IMR-90 (cell line): ENCODE results near the gene ERICH6B. TPM values are rescaled to one million over a fixed set of nuclear protein-coding genes. Genes with fewer than 3 reads are reported as not detected.

Experiments used
- ATAC-seq: fragments of 200-7000 bp; cut with Tn5 transposase; 2 replicates; pipeline ENCODE4 v1.9.1; 2020; ENCODE audit warnings: low read depth, mild to moderate bottlenecking, moderate library complexity
- BruUV-seq: library from RNA; stranded (reverse); fragments of 400-500 nt; replicated peaks from 2 replicates; lab custom pipeline; 2021; lab: Mats Ljungman, UMichigan
- CTCF ChIA-PET: fragments of 300-600 bp; formaldehyde crosslinking; extraction: SDS; loops from one replicate; lab custom pipeline; 2021; ENCODE audit warnings: antibody characterized with exemption; lab: Yijun Ruan, JAX
- POLR2A ChIA-PET: fragments of 300-600 bp; sonication (Branson Sonifier 250); formaldehyde crosslinking; loops from one replicate; lab custom pipeline; 2022; ENCODE audit warnings: antibody characterized with exemption; ENCODE audit not compliant: unreplicated experiment; lab: Charles Lee
- DNase-seq: peaks from one replicate; pipeline ENCODE4 v3.0.0; 2013
- H2AFZ ChIP-seq: replicated peaks from 2 replicates; pipeline ENCODE3; 2013; ENCODE audit warnings: low read length, mild to moderate bottlenecking; ENCODE audit not compliant: poor library complexity
- H2AK5ac ChIP-seq: 2 replicates; pipeline ENCODE4 v1.6.1; 2013; ENCODE audit warnings: low read depth, low read length, inconsistent platforms
- H2AK9ac ChIP-seq: replicated peaks from 2 replicates; pipeline ENCODE3; 2013; ENCODE audit warnings: mild to moderate bottlenecking, low read depth, low read length, moderate library complexity; ENCODE audit not compliant: poor library complexity
- H2BK120ac ChIP-seq: 2 replicates; pipeline ENCODE4 v1.6.1; 2013; ENCODE audit warnings: low read depth, low read length, inconsistent platforms
- H2BK15ac ChIP-seq: 3 replicates; pipeline ENCODE4 v1.6.1; 2013; ENCODE audit warnings: low read depth, low read length, inconsistent platforms
- H2BK20ac ChIP-seq: 2 replicates; pipeline ENCODE4 v1.6.1; 2013; ENCODE audit warnings: low read depth, mild to moderate bottlenecking, inconsistent platforms, low read length, moderate library complexity
- H2BK5ac ChIP-seq: 2 replicates; pipeline ENCODE4 v1.6.1; 2013; ENCODE audit warnings: mild to moderate bottlenecking, low read depth, low read length, inconsistent platforms; ENCODE audit not compliant: poor library complexity, severe bottlenecking
- H3K14ac ChIP-seq: replicated peaks from 2 replicates; pipeline ENCODE4 v1.6.1; 2013; ENCODE audit warnings: low read depth, low read length, inconsistent platforms
- H3K18ac ChIP-seq: 2 replicates; pipeline ENCODE4 v1.6.1; 2013; ENCODE audit warnings: low read depth, low read length, control low read depth
- H3K23ac ChIP-seq: 2 replicates; pipeline ENCODE4 v1.6.1; 2013; ENCODE audit warnings: low read depth, low read length, inconsistent platforms
- H3K27ac ChIP-seq: 2 replicates; pipeline ENCODE4 v1.5.1; 2013; ENCODE audit warnings: mild to moderate bottlenecking, control low read depth, low read length; ENCODE audit not compliant: insufficient read depth
- H3K27me3 ChIP-seq: 2 replicates; pipeline ENCODE4 v1.6.1; 2013; ENCODE audit warnings: low read length; ENCODE audit not compliant: control insufficient read depth, insufficient read depth
- H3K36me3 ChIP-seq: 2 replicates; pipeline ENCODE4 v1.6.1; 2013; ENCODE audit warnings: low read length, mixed read lengths; ENCODE audit not compliant: control insufficient read depth, insufficient read depth
- H3K4ac ChIP-seq: 2 replicates; pipeline ENCODE4 v1.6.1; 2013; ENCODE audit warnings: low read depth, low read length, inconsistent platforms
- H3K4me1 ChIP-seq: 2 replicates; pipeline ENCODE4 v1.6.1; 2013; ENCODE audit warnings: low read length, mixed read lengths; ENCODE audit not compliant: control insufficient read depth, insufficient read depth
- H3K4me2 ChIP-seq: 2 replicates; pipeline ENCODE4 v1.6.1; 2013; ENCODE audit warnings: low read depth, mild to moderate bottlenecking, control low read depth, low read length, moderate library complexity
- H3K4me3 ChIP-seq: 2 replicates; pipeline ENCODE4 v1.5.1; 2013; ENCODE audit warnings: low read depth, mild to moderate bottlenecking, control low read depth, low read length, moderate library complexity; ENCODE audit not compliant: insufficient read depth
- H3K56ac ChIP-seq: 2 replicates; pipeline ENCODE4 v1.6.1; 2013; ENCODE audit warnings: low read length, inconsistent platforms; ENCODE audit not compliant: insufficient read depth; ENCODE audit errors: extremely low read depth
- H3K79me1 ChIP-seq, 2 experiments: 2 replicates each; pipeline ENCODE4 v1.6.1; 2013; ENCODE audit warnings: low read length in 2 of 2, inconsistent platforms in 1 of 2, low read depth in 1 of 2
- H3K9ac ChIP-seq: 2 replicates; pipeline ENCODE4 v1.6.1; 2013; ENCODE audit warnings: low read depth, low read length, control low read depth
- H3K9me1 ChIP-seq: 2 replicates; pipeline ENCODE4 v1.6.1; 2013; ENCODE audit warnings: low read length, inconsistent platforms; ENCODE audit not compliant: insufficient read depth
- H3K9me3 ChIP-seq: 2 replicates; pipeline ENCODE4 v1.6.1; 2013; ENCODE audit warnings: low read length; ENCODE audit not compliant: control insufficient read depth, insufficient read depth
- H4K20me1 ChIP-seq: 2 replicates; pipeline ENCODE4 v1.6.1; 2013; ENCODE audit warnings: low read length, inconsistent platforms; ENCODE audit not compliant: insufficient read depth
- H4K5ac ChIP-seq: 2 replicates; pipeline ENCODE4 v1.6.1; 2013; ENCODE audit warnings: mild to moderate bottlenecking, low read depth, low read length, control low read depth
- H4K8ac ChIP-seq, 2 experiments: 2 replicates each; pipeline ENCODE4 v1.6.1; 2013; ENCODE audit warnings: low read depth in 2 of 2, low read length in 2 of 2, control low read depth in 1 of 2, inconsistent platforms in 1 of 2
- H4K91ac ChIP-seq: 2 replicates; pipeline ENCODE4 v1.6.1; 2013; ENCODE audit warnings: low read depth, low read length, inconsistent platforms; ENCODE audit not compliant: insufficient read depth
- CEBPB ChIP-seq: IDR thresholded peaks from 2 replicates; pipeline ENCODE4 v1.6.1; 2012; ENCODE audit warnings: low read depth, low read length, improper control_type of control experiment
- CHD1 ChIP-seq: IDR thresholded peaks from 2 replicates; pipeline ENCODE4 v1.6.1; 2012; ENCODE audit warnings: low read depth, low read length, improper control_type of control experiment
- MAFK ChIP-seq: IDR thresholded peaks from 2 replicates; pipeline ENCODE4 v1.6.1; 2012; ENCODE audit warnings: low read depth, low read length, improper control_type of control experiment
- MAZ ChIP-seq: IDR thresholded peaks from 2 replicates; pipeline ENCODE4 v1.6.1; 2012; ENCODE audit warnings: low read depth, mild to moderate bottlenecking, low read length, improper control_type of control experiment, moderate library complexity, borderline replicate concordance
- MXI1 ChIP-seq: IDR thresholded peaks from 2 replicates; pipeline ENCODE4 v1.6.1; 2012; ENCODE audit warnings: low read depth, mild to moderate bottlenecking, low read length, moderate library complexity, borderline replicate concordance
- NFE2L2 ChIP-seq: fragments of 150-350 bp; IDR thresholded peaks from 2 replicates; pipeline ENCODE4 v1.6.1; 2016; ENCODE audit warnings: low read depth, mild to moderate bottlenecking, low read length
- POLR2A ChIP-seq: IDR thresholded peaks from 2 replicates; pipeline ENCODE4 v1.6.1; 2012; ENCODE audit warnings: mild to moderate bottlenecking, low read depth, low read length
- RCOR1 ChIP-seq: IDR thresholded peaks from 2 replicates; pipeline ENCODE4 v1.6.1; 2012; ENCODE audit warnings: mild to moderate bottlenecking, low read length, improper control_type of control experiment; ENCODE audit not compliant: insufficient replicate concordance
- RFX5 ChIP-seq: IDR thresholded peaks from 2 replicates; pipeline ENCODE4 v1.8.0; 2012; ENCODE audit warnings: low read depth, mild to moderate bottlenecking, low read length, moderate library complexity
- SMC3 ChIP-seq: fragments of 150-350 bp; IDR thresholded peaks from 2 replicates; pipeline ENCODE4 v1.6.1; 2016; ENCODE audit warnings: low read depth, mild to moderate bottlenecking, antibody characterized with exemption, low read length, moderate library complexity
- WGBS, 2 experiments: methylation state at CpG; one replicate each; pipeline versions ENCODE4 v1.1.5 to v1.1.7; 2013; ENCODE audit warnings: missing lambda C conversion rate in 2 of 2; ENCODE audit not compliant: insufficient read length in 1 of 2; ENCODE audit errors: extremely low coverage in 2 of 2; 5-methylcytosine and 5-hydroxymethylcytosine counted together
- dilution Hi-C: fragments of 300-500 bp; cut with HindIII; formaldehyde crosslinking; loops from one replicate; pipeline ENCODE4 v1.14.3; 2018; ENCODE audit warnings: low sequenced_read_pairs; ENCODE audit not compliant: unreplicated experiment
- in situ Hi-C: fragments of 300-500 bp; cut with MboI; formaldehyde crosslinking; loops from 3 replicates; pipeline ENCODE4 v1.14.3; 2019; ENCODE audit warnings: low sequenced_read_pairs, inconsistent platforms, mixed read lengths
- intact Hi-C: fragments of 100-400 bp; cut with micrococcal nuclease; formaldehyde crosslinking; loops from 2 replicates; pipeline ENCODE4 v1.10.0; 2022
- polyA plus RNA-seq, 3 experiments: library from polyadenylated mRNA; depleted of rRNA; stranded (reverse); fragments of >200 nt; gene quantifications; 2 replicates each; pipeline ENCODE4 v1.2.3, GENCODE V29; 2012; ENCODE audit warnings: low replicate concordance in 1 of 3
- total RNA-seq: library from RNA; depleted of rRNA; stranded (reverse); fragments of >200 nt; gene quantifications from 2 replicates; pipeline ENCODE4 v1.2.3, GENCODE V29; 2012
- TF ChIP-seq, protein P1 (sequence below): conservative IDR thresholded peaks from 2 replicates; pipeline ENCODE4 v1.5.1; 2012; ENCODE audit warnings: mild to moderate bottlenecking, low read depth, low read length, improper control_type of control experiment
- TF ChIP-seq, protein P2 (sequence below): fragments of 150-350 bp; IDR thresholded peaks from 2 replicates; pipeline ENCODE4 v1.6.1; 2016; ENCODE audit warnings: low read depth, mild to moderate bottlenecking, low read length, moderate library complexity, borderline replicate concordance
- TF ChIP-seq, protein P3 (sequence below): fragments of 150-350 bp; IDR thresholded peaks from 2 replicates; pipeline ENCODE4 v1.6.1; 2017; ENCODE audit warnings: mild to moderate bottlenecking, antibody characterized with exemption, low read length, low read depth

Gene ERICH6B
- total and polyA plus RNA-seq, 2 of the 4 experiments (the other 2 are of a cell fraction) = not detected

DNA sequence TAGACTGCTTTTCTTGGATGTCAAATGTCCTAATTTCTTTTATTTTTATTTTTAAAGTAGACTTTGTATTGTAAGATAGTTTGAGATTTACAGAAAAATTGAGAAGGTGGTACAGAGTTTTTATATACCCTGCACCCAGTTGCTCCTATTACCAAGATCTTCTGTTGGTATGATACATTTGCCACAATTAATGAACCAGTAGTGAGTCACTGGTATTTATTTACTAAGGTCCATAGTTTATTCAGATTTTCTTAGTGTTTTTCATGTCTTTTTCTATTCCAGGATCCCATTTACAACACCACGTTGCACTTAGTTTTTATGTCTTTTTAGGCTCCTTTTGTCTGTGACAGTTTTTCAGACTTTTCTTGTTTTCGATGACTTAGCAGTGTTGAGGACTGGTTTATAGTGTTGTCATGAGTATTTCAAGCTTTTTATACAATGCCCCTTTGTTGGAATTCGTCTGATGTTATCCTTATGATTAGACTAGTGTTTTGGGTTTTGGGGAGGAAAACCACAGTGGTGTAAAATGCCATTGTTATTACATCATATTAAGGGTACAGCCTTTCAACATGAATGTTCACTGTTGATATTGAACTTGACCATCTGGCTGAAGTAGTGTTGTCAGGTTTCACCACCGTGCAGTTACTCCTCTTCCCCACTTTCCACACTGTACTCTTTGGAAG lies 114.9 kb downstream of the ERICH6B start:
- Histone ChIP-seq H2AK9ac (no peak overlapping the region), H3K4me2 (peak overlapping the region; percentile 45), H3K9me1 (peaks cover 17% of the 10 kb centered on the region), H4K91ac (no peak overlapping the region), H3K4me3 (no peak overlapping the region), H2BK15ac (no peak overlapping the region), H2BK120ac (peak overlapping the region; percentile 54; the same call in 1 of the 2 replicates), H2BK5ac (peak overlapping the region; percentile 84), H4K8ac (peak overlapping the region in 1 of 2 experiments; percentile 52; a peak in 2 of 4 replicates), H2AFZ (no peak overlapping the region), H3K4me1 (peaks cover 5% of the 10 kb centered on the region), H3K27me3 (no peaks in the 10 kb centered on the region), H3K23ac (peak overlapping the region; percentile 46; the same call in 1 of the 2 replicates), H3K27ac (peak overlapping the region; percentile 61; the same call in 1 of the 2 replicates), H2AK5ac (no peak overlapping the region; the same call in 1 of the 2 replicates), H3K9me3 (no peaks in the 10 kb centered on the region), H3K36me3 (peaks cover 37% of the 10 kb centered on the region), H4K5ac (peak overlapping the region; percentile 4; the same call in 1 of the 2 replicates), H3K14ac (no peak overlapping the region), H4K20me1 (peaks cover 14% of the 10 kb centered on the region; the same call in 1 of the 2 replicates), H3K79me1 (peaks cover 29 to 47% of the 10 kb centered on the region in 2 experiments), H3K56ac (0 out of 2 replicates have a peak overlapping the region, but pooled peaks have one; percentile 7), H3K4ac (peak overlapping the region; percentile 39), H3K9ac (no peak overlapping the region; the same call in 1 of the 2 replicates), H3K18ac (peak overlapping the region; percentile 14; the same call in 1 of the 2 replicates), H2BK20ac (peak overlapping the region; percentile 57; the same call in 1 of the 2 replicates)
- ATAC-seq = peak; percentile 88
- ChIA-PET CTCF (interaction anchor here (0.7 to 0.8 kb wide), 2 partner anchors 10 to 608 kb away, joined by 3 to 4 read pairs; no protein-coding TSS in a partner anchor), POLR2A (no interaction called here)
- no TSS peak for BruUV-seq
- intact Hi-C loops = no loop called here
- in situ Hi-C loops = no loop called here
- dilution Hi-C loops = no loop called here
- DNase-seq = peak; percentile 96
- WGBS, 2 experiments = 0% methylated on average over 1 of the region's 4 CpGs; no CpG with 5 or more reads in 1 of the 2 experiments
- TF ChIP-seq MXI1 = peak; percentile 72; the same call in 1 of the 2 replicates
- no peak for TF ChIP-seq SMC3
- TF ChIP-seq CHD1 = no peak
- peak; percentile 91 for TF ChIP-seq RCOR1
- TF ChIP-seq CEBPB = peak; percentile 93
- 0 out of 2 replicates have a peak, but pooled peaks have one; percentile 16 for TF ChIP-seq NFE2L2
- TF ChIP-seq, protein P1, sequence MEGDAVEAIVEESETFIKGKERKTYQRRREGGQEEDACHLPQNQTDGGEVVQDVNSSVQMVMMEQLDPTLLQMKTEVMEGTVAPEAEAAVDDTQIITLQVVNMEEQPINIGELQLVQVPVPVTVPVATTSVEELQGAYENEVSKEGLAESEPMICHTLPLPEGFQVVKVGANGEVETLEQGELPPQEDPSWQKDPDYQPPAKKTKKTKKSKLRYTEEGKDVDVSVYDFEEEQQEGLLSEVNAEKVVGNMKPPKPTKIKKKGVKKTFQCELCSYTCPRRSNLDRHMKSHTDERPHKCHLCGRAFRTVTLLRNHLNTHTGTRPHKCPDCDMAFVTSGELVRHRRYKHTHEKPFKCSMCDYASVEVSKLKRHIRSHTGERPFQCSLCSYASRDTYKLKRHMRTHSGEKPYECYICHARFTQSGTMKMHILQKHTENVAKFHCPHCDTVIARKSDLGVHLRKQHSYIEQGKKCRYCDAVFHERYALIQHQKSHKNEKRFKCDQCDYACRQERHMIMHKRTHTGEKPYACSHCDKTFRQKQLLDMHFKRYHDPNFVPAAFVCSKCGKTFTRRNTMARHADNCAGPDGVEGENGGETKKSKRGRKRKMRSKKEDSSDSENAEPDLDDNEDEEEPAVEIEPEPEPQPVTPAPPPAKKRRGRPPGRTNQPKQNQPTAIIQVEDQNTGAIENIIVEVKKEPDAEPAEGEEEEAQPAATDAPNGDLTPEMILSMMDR = no peak
- TF ChIP-seq POLR2A = no peak
- peak; percentile 83 for TF ChIP-seq MAFK
- TF ChIP-seq, protein P2, sequence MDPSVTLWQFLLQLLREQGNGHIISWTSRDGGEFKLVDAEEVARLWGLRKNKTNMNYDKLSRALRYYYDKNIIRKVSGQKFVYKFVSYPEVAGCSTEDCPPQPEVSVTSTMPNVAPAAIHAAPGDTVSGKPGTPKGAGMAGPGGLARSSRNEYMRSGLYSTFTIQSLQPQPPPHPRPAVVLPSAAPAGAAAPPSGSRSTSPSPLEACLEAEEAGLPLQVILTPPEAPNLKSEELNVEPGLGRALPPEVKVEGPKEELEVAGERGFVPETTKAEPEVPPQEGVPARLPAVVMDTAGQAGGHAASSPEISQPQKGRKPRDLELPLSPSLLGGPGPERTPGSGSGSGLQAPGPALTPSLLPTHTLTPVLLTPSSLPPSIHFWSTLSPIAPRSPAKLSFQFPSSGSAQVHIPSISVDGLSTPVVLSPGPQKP = no peak
- no peak for TF ChIP-seq RFX5
- TF ChIP-seq MAZ = no peak
- TF ChIP-seq, protein P3, sequence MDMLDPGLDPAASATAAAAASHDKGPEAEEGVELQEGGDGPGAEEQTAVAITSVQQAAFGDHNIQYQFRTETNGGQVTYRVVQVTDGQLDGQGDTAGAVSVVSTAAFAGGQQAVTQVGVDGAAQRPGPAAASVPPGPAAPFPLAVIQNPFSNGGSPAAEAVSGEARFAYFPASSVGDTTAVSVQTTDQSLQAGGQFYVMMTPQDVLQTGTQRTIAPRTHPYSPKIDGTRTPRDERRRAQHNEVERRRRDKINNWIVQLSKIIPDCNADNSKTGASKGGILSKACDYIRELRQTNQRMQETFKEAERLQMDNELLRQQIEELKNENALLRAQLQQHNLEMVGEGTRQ = no peak
